Caco-2 (cell line): Measurements from ENCODE around the gene BNIP5. TPM values are rescaled to one million over a fixed set of nuclear protein-coding genes. Genes with fewer than 3 reads are reported as not detected.

Source experiments
- BruUV-seq: library from RNA; stranded (reverse); fragments of 400-500 nt; replicated peaks from 2 replicates; lab custom pipeline; 2021; lab: Mats Ljungman, UMichigan
- CTCF ChIA-PET: fragments of 300-600 bp; sonication (Branson Sonifier 250); formaldehyde crosslinking; loops from one replicate; lab custom pipeline; 2022; ENCODE audit warnings: antibody characterized with exemption; lab: Charles Lee
- POLR2A ChIA-PET: fragments of 300-600 bp; sonication (Branson Sonifier 250); formaldehyde crosslinking; loops from one replicate; lab custom pipeline; 2022; ENCODE audit warnings: antibody characterized with exemption; lab: Charles Lee
- DNase-seq, 2 experiments: peaks; one replicate each; pipeline versions ENCODE4 v3.0.0 to v3.0.0-alpha.2; 2020 to 2022
- H3K27me3 ChIP-seq: replicated peaks from 2 replicates; pipeline ENCODE4 v1.6.0; 2011; ENCODE audit warnings: low read length; ENCODE audit not compliant: control insufficient read depth, insufficient read depth
- H3K36me3 ChIP-seq: 2 replicates; pipeline ENCODE4 v1.5.1; 2011; ENCODE audit warnings: low read length; ENCODE audit not compliant: control insufficient read depth, insufficient read depth
- H3K4me1 ChIP-seq: fragments of 250-450 bp; sonication (Bioruptor Pico); 2 replicates; pipeline ENCODE4 v1.5.1; 2020; ENCODE audit warnings: mild to moderate bottlenecking
- H3K4me3 ChIP-seq: 2 replicates; pipeline ENCODE4 v1.5.1; 2011; ENCODE audit warnings: low read depth, mild to moderate bottlenecking, control low read depth, low read length
- H3K9me3 ChIP-seq: fragments of 250-450 bp; sonication (Bioruptor Pico); 2 replicates; pipeline ENCODE4 v1.5.1; 2020; ENCODE audit warnings: mild to moderate bottlenecking, moderate library complexity
- H3K27ac Mint-ChIP-seq: one replicate; pipeline ENCODE4 v1.8.0; 2022; ENCODE audit warnings: mixed read lengths; ENCODE audit not compliant: unreplicated experiment
- H3K27me3 Mint-ChIP-seq: one replicate; pipeline ENCODE4 v1.8.0; 2022; ENCODE audit warnings: mixed read lengths; ENCODE audit not compliant: insufficient read depth, unreplicated experiment
- H3K36me3 Mint-ChIP-seq: one replicate; pipeline ENCODE4 v1.8.0; 2022; ENCODE audit warnings: mild to moderate bottlenecking, mixed read lengths; ENCODE audit not compliant: insufficient read depth, unreplicated experiment
- H3K4me1 Mint-ChIP-seq: one replicate; pipeline ENCODE4 v1.8.0; 2022; ENCODE audit warnings: low read depth, mixed read lengths; ENCODE audit not compliant: unreplicated experiment
- H3K4me3 Mint-ChIP-seq: one replicate; pipeline ENCODE4 v1.8.0; 2022; ENCODE audit warnings: mild to moderate bottlenecking, moderate library complexity, mixed read lengths; ENCODE audit not compliant: unreplicated experiment
- H3K9me3 Mint-ChIP-seq: one replicate; pipeline ENCODE4 v1.8.0; 2022; ENCODE audit warnings: mixed read lengths; ENCODE audit not compliant: unreplicated experiment
- intact Hi-C: fragments of 100-400 bp; cut with micrococcal nuclease; formaldehyde crosslinking; loops from one replicate; pipeline ENCODE4 v1.10.0; 2022; ENCODE audit not compliant: unreplicated experiment
- total RNA-seq: library from RNA; stranded (reverse); gene quantifications from 2 replicates; pipeline ENCODE4 v1.2.3, GENCODE V29; 2022
- TF ChIP-seq, protein P1 (sequence below), 2 experiments: fragments of 200-600 bp in 1 of 2; IDR thresholded peaks; 1 replicate in 1 of 2; 2 replicates in 1 of 2; pipeline versions ENCODE4 v1.5.1 to v1.8.0; 2011 to 2022; ENCODE audit warnings: antibody characterized with exemption in 1 of 2, control low read depth in 1 of 2, inconsistent platforms in 1 of 2, low read depth in 1 of 2, low read length in 1 of 2, mild to moderate bottlenecking in 1 of 2, moderate library complexity in 1 of 2; ENCODE audit not compliant: insufficient read depth in 1 of 2, severe bottlenecking in 1 of 2, unreplicated experiment in 1 of 2

The BNIP5 gene
- total RNA-seq, 1 experiment from 2014 or later: 0.50 TPM

DNA sequence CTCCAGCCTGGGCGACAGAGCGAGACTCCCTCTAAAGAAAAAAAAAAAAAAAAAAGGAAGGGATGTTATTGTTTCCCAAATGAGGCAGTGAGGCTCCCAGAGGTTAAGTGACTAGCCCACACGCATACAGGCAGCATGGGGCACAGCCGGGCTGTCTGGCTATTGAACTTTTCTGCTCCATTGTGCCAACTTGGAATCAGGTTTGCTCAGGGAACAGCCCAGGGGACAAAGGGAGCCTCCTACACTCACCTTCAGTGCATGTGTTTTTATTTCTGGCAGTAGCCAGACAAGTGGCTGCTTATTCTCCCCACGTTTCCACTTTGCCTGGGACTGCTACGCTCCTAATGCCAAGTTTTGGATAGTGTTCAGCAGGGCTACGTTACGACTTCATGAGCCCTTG is 40.1 kb upstream of the BNIP5 start:
- H3K9me3 ChIP-seq: no peaks in the 10 kb centered on the region
- H3K4me1 Mint-ChIP-seq: peaks cover 7% of the 10 kb centered on the region
- no peaks in the 10 kb centered on the region for H3K27me3 ChIP-seq
- BruUV-seq: no TSS peak
- intact Hi-C loops: no loop called here
- H3K9me3 Mint-ChIP-seq: no peaks in the 10 kb centered on the region
- no peak overlapping the region for H3K27ac Mint-ChIP-seq
- no peak overlapping the region for H3K4me3 ChIP-seq
- no peaks in the 10 kb centered on the region for H3K4me1 ChIP-seq
- H3K27me3 Mint-ChIP-seq: peaks cover 5% of the 10 kb centered on the region
- TF ChIP-seq, protein P1, sequence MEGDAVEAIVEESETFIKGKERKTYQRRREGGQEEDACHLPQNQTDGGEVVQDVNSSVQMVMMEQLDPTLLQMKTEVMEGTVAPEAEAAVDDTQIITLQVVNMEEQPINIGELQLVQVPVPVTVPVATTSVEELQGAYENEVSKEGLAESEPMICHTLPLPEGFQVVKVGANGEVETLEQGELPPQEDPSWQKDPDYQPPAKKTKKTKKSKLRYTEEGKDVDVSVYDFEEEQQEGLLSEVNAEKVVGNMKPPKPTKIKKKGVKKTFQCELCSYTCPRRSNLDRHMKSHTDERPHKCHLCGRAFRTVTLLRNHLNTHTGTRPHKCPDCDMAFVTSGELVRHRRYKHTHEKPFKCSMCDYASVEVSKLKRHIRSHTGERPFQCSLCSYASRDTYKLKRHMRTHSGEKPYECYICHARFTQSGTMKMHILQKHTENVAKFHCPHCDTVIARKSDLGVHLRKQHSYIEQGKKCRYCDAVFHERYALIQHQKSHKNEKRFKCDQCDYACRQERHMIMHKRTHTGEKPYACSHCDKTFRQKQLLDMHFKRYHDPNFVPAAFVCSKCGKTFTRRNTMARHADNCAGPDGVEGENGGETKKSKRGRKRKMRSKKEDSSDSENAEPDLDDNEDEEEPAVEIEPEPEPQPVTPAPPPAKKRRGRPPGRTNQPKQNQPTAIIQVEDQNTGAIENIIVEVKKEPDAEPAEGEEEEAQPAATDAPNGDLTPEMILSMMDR (IDR thresholded peaks at IDR 0.05; ENCODE audit: insufficient read depth in 1 of 2, low read depth in 1 of 2, low read length in 1 of 2, severe bottlenecking in 1 of 2, unreplicated experiment in 1 of 2): no peak
- H3K36me3 ChIP-seq: no peaks in the 10 kb centered on the region
- POLR2A ChIA-PET: no interaction called here
- no peaks in the 10 kb centered on the region for H3K36me3 Mint-ChIP-seq
- DNase-seq: no peak
- CTCF ChIA-PET: no interaction called here
- no peak overlapping the region for H3K4me3 Mint-ChIP-seq

DNA sequence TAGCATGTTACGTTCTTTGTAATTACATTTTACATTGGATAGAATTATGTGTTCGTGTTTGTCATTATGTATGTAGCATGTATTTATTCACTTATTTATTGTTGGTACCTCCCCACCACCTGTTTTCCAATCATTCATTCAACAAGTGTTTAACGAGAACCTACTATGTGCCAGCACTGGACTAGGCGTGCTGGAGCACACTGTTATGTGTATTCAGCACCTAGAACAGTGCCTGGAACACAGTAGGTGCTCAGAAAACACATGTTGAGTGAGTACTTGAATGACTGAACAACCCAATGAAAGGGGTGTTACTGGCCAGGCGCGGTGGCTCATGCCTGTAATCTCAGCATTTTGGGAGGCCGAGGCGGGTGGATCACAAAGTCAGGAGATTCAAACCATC is 39.5 kb upstream of the BNIP5 start:
- Mint-ChIP-seq H3K9me3 (no peaks in the 10 kb centered on the region), H3K4me3 (no peak overlapping the region), H3K4me1 (peaks cover 7% of the 10 kb centered on the region), H3K27me3 (peaks cover 5% of the 10 kb centered on the region), H3K36me3 (no peaks in the 10 kb centered on the region), H3K27ac (no peak overlapping the region)
- TF ChIP-seq, protein P1 (IDR thresholded peaks at IDR 0.05; ENCODE audit: insufficient read depth in 1 of 2, low read depth in 1 of 2, low read length in 1 of 2, severe bottlenecking in 1 of 2, unreplicated experiment in 1 of 2): no peak
- BruUV-seq: no TSS peak
- Histone ChIP-seq H3K27me3 (no peaks in the 10 kb centered on the region), H3K4me3 (no peak overlapping the region), H3K36me3 (no peaks in the 10 kb centered on the region), H3K9me3 (no peaks in the 10 kb centered on the region), H3K4me1 (no peaks in the 10 kb centered on the region)
- ChIA-PET POLR2A (no interaction called here), CTCF (no interaction called here)
- intact Hi-C loops: no loop called here
- no peak for DNase-seq

DNA sequence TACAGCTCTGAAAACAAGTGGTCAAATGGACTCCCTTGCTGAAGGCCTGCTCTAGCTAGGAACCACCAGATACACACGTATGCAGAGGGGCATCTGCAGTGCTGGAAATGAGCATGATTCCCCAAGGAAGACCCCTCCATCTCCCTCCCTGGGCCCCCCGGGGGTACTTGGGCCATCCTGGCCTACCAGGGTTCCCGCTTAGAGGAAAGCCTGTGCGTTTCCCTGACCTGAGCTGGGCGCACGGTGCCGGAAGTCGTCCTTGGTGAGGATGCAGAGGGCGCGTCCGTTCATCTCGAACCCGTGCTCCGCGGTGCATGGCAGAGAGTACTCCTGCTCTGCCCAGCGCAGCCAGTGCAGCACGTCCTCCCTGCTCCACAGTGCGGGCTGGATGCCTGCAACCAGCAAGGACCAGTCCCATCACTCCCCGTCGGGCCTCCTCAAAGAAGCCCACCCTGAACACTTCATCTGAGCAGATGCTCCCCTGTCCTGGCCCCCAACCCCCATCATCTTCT is 39.0 kb upstream of the BNIP5 start:
- no TSS peak for BruUV-seq
- Histone ChIP-seq H3K9me3 (no peaks in the 10 kb centered on the region), H3K36me3 (no peaks in the 10 kb centered on the region), H3K4me1 (no peaks in the 10 kb centered on the region), H3K4me3 (no peak overlapping the region), H3K27me3 (no peaks in the 10 kb centered on the region)
- POLR2A ChIA-PET: no interaction called here
- H3K27me3 Mint-ChIP-seq: peaks cover 5% of the 10 kb centered on the region
- intact Hi-C loops: no loop called here
- no peak for DNase-seq
- no peak overlapping the region for H3K4me3 Mint-ChIP-seq
- peaks cover 7% of the 10 kb centered on the region for H3K4me1 Mint-ChIP-seq
- CTCF ChIA-PET: no interaction called here
- H3K9me3 Mint-ChIP-seq: no peaks in the 10 kb centered on the region
- TF ChIP-seq, protein P1 (IDR thresholded peaks at IDR 0.05; ENCODE audit: insufficient read depth in 1 of 2, low read depth in 1 of 2, low read length in 1 of 2, severe bottlenecking in 1 of 2, unreplicated experiment in 1 of 2): no peak
- no peaks in the 10 kb centered on the region for H3K36me3 Mint-ChIP-seq
- no peak overlapping the region for H3K27ac Mint-ChIP-seq
